ENCODE data around the gene CEP112. TPM values are rescaled to one million over a fixed set of nuclear protein-coding genes. Genes with fewer than 3 reads are reported as not detected.

CEP112 gene
- total and polyA plus RNA-seq, 2 of the 13 experiments (the other 11 are each of a cell fraction or from before 2014, with no cell fraction given) = 1.2 to 3.4 TPM

GRCh38 chr17:66002063-66002585 lies 189.8 kb downstream of the CEP112 start:
- TF ChIP-seq ZBTB21 (CRISPR knock-in tag; IDR thresholded peaks at IDR 0.05) (no peak), TARDBP (CRISPR knock-in tag; IDR thresholded peaks at IDR 0.05) (no peak), IKZF1 (IDR thresholded peaks at IDR 0.05) (no peak), SCMH1 (CRISPR knock-in tag; IDR thresholded peaks at IDR 0.05; ENCODE audit: borderline replicate concordance) (no peak), ZKSCAN1 (IDR thresholded peaks at IDR 0.05; ENCODE audit: low read length) (no peak), ZNF138 (CRISPR knock-in tag; IDR thresholded peaks at IDR 0.05; ENCODE audit: low read depth) (no peak), HDAC1 (CRISPR knock-in tag; IDR thresholded peaks at IDR 0.05) (no peak), HNRNPK (IDR thresholded peaks at IDR 0.05; ENCODE audit: low read depth, low read length, poor library complexity, severe bottlenecking) (no peak), ZNF512 (CRISPR knock-in tag; IDR thresholded peaks at IDR 0.05) (no peak), ZMYM2 (CRISPR knock-in tag; IDR thresholded peaks at IDR 0.05) (no peak), ZNF10 (CRISPR knock-in tag; IDR thresholded peaks at IDR 0.05; ENCODE audit: borderline replicate concordance, low read depth) (no peak), ZNF609 (CRISPR knock-in tag; IDR thresholded peaks at IDR 0.05; ENCODE audit: borderline replicate concordance) (no peak), ZBTB4 (CRISPR knock-in tag; IDR thresholded peaks at IDR 0.05; ENCODE audit: borderline replicate concordance) (no peak)
- H4K20me1 ChIP-seq (ENCODE audit: insufficient read depth, low read length) = no peaks in the 10 kb centered on the region
- DNase-seq (ENCODE audit: low spot score) = no peak
- ChIA-PET CTCF (ENCODE audit: low intra/inter-chr PET ratio, low total read pairs) (no interaction called here), POLR2A (no interaction called here)
- ATAC-seq = no peak
- no peaks in the 10 kb centered on the region for H3K79me2 ChIP-seq (ENCODE audit: insufficient read depth, low read length)
- H3K4me3 ChIP-seq (replicated peaks in 1 of 3; ENCODE audit: insufficient read depth in 1 of 3, low read depth in 2 of 3, low read length in 3 of 3) = no peak overlapping the region
- no TSS peak for BruUV-seq (replicated peaks)
- FAIRE-seq = no peak
- no peaks in the 10 kb centered on the region for H3K36me3 ChIP-seq (replicated peaks in 1 of 2; ENCODE audit: control insufficient read depth in 1 of 2, insufficient read depth in 2 of 2, low read length in 2 of 2)
- intact Hi-C loops (cut with micrococcal nuclease; ENCODE audit: unreplicated experiment) (no loop called here), in situ Hi-C loops (cut with HindIII; ENCODE audit: extremely low pct_ligation_motif_present, low pct_unique_long_range_greater_than_20kb) (no loop called here)
- WGBS (ENCODE audit: low lambda C conversion rate) = 78% methylated on average over 1 of the region's 1 CpG
- H3K27me3 ChIP-seq (ENCODE audit: control insufficient read depth in 1 of 2, insufficient read depth in 2 of 2, low read length in 2 of 2) = no peaks in the 10 kb centered on the region
- no peak overlapping the region for H2AFZ ChIP-seq (ENCODE audit: low read length)
- no peaks in the 10 kb centered on the region for H3K9me3 ChIP-seq (ENCODE audit: low read length)
- no peaks in the 10 kb centered on the region for H3K4me1 ChIP-seq (ENCODE audit: insufficient read depth, low read length)
- no peak overlapping the region for H3K4me2 ChIP-seq (ENCODE audit: low read depth, low read length)
- H3K9ac ChIP-seq (ENCODE audit: insufficient read depth, low read depth, low read length) = no peak overlapping the region
- H3K27ac ChIP-seq (ENCODE audit: extremely low read length, insufficient read depth, low read length) = no peak overlapping the region

Measured in HepG2 (cell line).